ENCODE data around the gene KLHDC7B.
"Not testable (repeated sequence)": the region's sequence is repeated elsewhere in the genome, so short reads cannot be mapped to it uniquely, and the experiment has no call there.

- TF ChIP-seq CTCF (conservative IDR thresholded peaks at IDR 0.05; ENCODE audit: low read length); EZH2phosphoT487 (IDR thresholded peaks at IDR 0.05; ENCODE audit: borderline replicate concordance): not testable (repeated sequence)
Measured at GRCh38 chr22:50541667-50542026, 4.1 kb upstream of the KLHDC7B start.

All from Loucy (cell line).